ENCODE results near the gene ABHD16A.

The ABHD16A gene

GRCh38 chr6:31702819-31703716 lies at the start of gene ABHD16A:
TSS of gene ABHD16A (minus strand) at chr6:31703324. CDS start at chr6:31703281, 43 bp downstream.
- peak; percentile 95 for ATAC-seq
- TF ChIP-seq CSRNP3 (CRISPR knock-in tag; IDR thresholded peaks at IDR 0.05) (0 out of 2 replicates have a peak, but pooled peaks have one; percentile 2), ZFP3 (CRISPR knock-in tag; IDR thresholded peaks at IDR 0.05) (no peak), BACH2 (CRISPR knock-in tag; IDR thresholded peaks at IDR 0.05; ENCODE audit: borderline replicate concordance) (no peak), PPARA (CRISPR knock-in tag; IDR thresholded peaks at IDR 0.05; ENCODE audit: borderline replicate concordance) (no peak)

GRCh38 chr6:31752739-31753319 lies 49.7 kb upstream of the ABHD16A start:
- ATAC-seq = peak; percentile 94
- TF ChIP-seq PATZ1 (CRISPR knock-in tag; IDR thresholded peaks at IDR 0.05; ENCODE audit: borderline replicate concordance) = no peak
- no peak for TF ChIP-seq ZNF565 (CRISPR knock-in tag; conservative IDR thresholded peaks at IDR 0.05; ENCODE audit: low read depth)
- no peak for TF ChIP-seq TCF4 (CRISPR knock-in tag; IDR thresholded peaks at IDR 0.05; ENCODE audit: borderline replicate concordance)
- TF ChIP-seq BACH2 (CRISPR knock-in tag; IDR thresholded peaks at IDR 0.05; ENCODE audit: borderline replicate concordance) = no peak
- no peak for TF ChIP-seq SNAI2 (CRISPR knock-in tag; IDR thresholded peaks at IDR 0.05)
- TF ChIP-seq RARB (CRISPR knock-in tag; IDR thresholded peaks at IDR 0.05) = no peak
- TF ChIP-seq ZFP3 (CRISPR knock-in tag; IDR thresholded peaks at IDR 0.05) = no peak
- TF ChIP-seq PPARA (CRISPR knock-in tag; IDR thresholded peaks at IDR 0.05; ENCODE audit: borderline replicate concordance) = no peak
- TF ChIP-seq ZC3H10 (CRISPR knock-in tag; IDR thresholded peaks at IDR 0.05) = no peak
- TF ChIP-seq ESRRG (CRISPR knock-in tag; IDR thresholded peaks at IDR 0.05) = no peak

GRCh38 chr6:31750411-31751022 lies 47.4 kb upstream of the ABHD16A start:
- peak; percentile 8; the same call in 1 of the 3 replicates for ATAC-seq
- TF ChIP-seq ZNF8 (CRISPR knock-in tag; IDR thresholded peaks at IDR 0.05) = no peak
- no peak for TF ChIP-seq SNAI2 (CRISPR knock-in tag; IDR thresholded peaks at IDR 0.05)
- TF ChIP-seq OSR1 (CRISPR knock-in tag; IDR thresholded peaks at IDR 0.05) = no peak
- no peak for TF ChIP-seq ZNF565 (CRISPR knock-in tag; conservative IDR thresholded peaks at IDR 0.05; ENCODE audit: low read depth)
- TF ChIP-seq ISL1 (CRISPR knock-in tag; IDR thresholded peaks at IDR 0.05) = no peak
- no peak for TF ChIP-seq CSDC2 (CRISPR knock-in tag; IDR thresholded peaks at IDR 0.05)

- no peak for ATAC-seq
- TF ChIP-seq ARNTL (CRISPR knock-in tag; IDR thresholded peaks at IDR 0.05; ENCODE audit: borderline replicate concordance, low read depth) = no peak
- TF ChIP-seq ESRRG (CRISPR knock-in tag; IDR thresholded peaks at IDR 0.05) = no peak
- no peak for TF ChIP-seq ZNF70 (CRISPR knock-in tag; IDR thresholded peaks at IDR 0.05)
- TF ChIP-seq CREB5 (CRISPR knock-in tag; IDR thresholded peaks at IDR 0.05; ENCODE audit: low read depth) = no peak
- TF ChIP-seq ZC3H10 (CRISPR knock-in tag; IDR thresholded peaks at IDR 0.05) = no peak
- TF ChIP-seq POU6F1 (CRISPR knock-in tag; IDR thresholded peaks at IDR 0.05; ENCODE audit: borderline replicate concordance, low read depth) = no peak
- no peak for TF ChIP-seq TCF4 (CRISPR knock-in tag; IDR thresholded peaks at IDR 0.05; ENCODE audit: borderline replicate concordance)
- no peak for TF ChIP-seq BACH2 (CRISPR knock-in tag; IDR thresholded peaks at IDR 0.05; ENCODE audit: borderline replicate concordance)
- TF ChIP-seq ZNF565 (CRISPR knock-in tag; conservative IDR thresholded peaks at IDR 0.05; ENCODE audit: low read depth) = no peak
- TF ChIP-seq PPARA (CRISPR knock-in tag; IDR thresholded peaks at IDR 0.05; ENCODE audit: borderline replicate concordance) = no peak
- TF ChIP-seq GLIS3 (CRISPR knock-in tag; IDR thresholded peaks at IDR 0.05) = no peak
- no peak for TF ChIP-seq TSHZ2 (CRISPR knock-in tag; IDR thresholded peaks at IDR 0.05)
- no peak for TF ChIP-seq CSRNP3 (CRISPR knock-in tag; IDR thresholded peaks at IDR 0.05)
- no peak for TF ChIP-seq RARB (CRISPR knock-in tag; IDR thresholded peaks at IDR 0.05)
- TF ChIP-seq SNAI2 (CRISPR knock-in tag; IDR thresholded peaks at IDR 0.05) = no peak
Observed at GRCh38 chr6:31749301-31750036, 46.3 kb upstream of the ABHD16A start.
